K562 (cell line): ENCODE data around the gene PAQR7.

Experiments used
- EZH2 ChIP-seq: IDR thresholded peaks from 2 replicates; pipeline ENCODE4 v1.6.1; 2012; ENCODE audit warnings: low read depth, mild to moderate bottlenecking, inconsistent platforms, low read length, borderline replicate concordance
- TOE1 ChIP-seq, 2 experiments: fragments of 450-650 bp in 1 of 2; sonication (generic) in 1 of 2; formaldehyde crosslinking in 1 of 2; IDR thresholded peaks; 2 replicates each; pipeline versions ENCODE4 v1.7.1 to v1.8.0; 2016 to 2022; ENCODE audit warnings: borderline replicate concordance in 2 of 2, mild to moderate bottlenecking in 2 of 2, antibody characterized with exemption in 1 of 2, inconsistent platforms in 1 of 2, low read depth in 1 of 2, missing genetic modification reagents in 1 of 2, moderate library complexity in 1 of 2
- XRCC5 ChIP-seq: fragments of 200-400 bp; formaldehyde crosslinking; IDR thresholded peaks from 2 replicates; pipeline ENCODE4 v1.6.1; 2017; ENCODE audit warnings: low read depth, mild to moderate bottlenecking, low read length
- TF ChIP-seq, protein P1 (sequence below), 3 experiments: IDR thresholded peaks in 2 of 3; conservative IDR thresholded peaks in 1 of 3; 2 replicates each; pipeline ENCODE4 v1.5.1; 2011 to 2012; ENCODE audit warnings: low read length in 3 of 3, mild to moderate bottlenecking in 3 of 3, control low read depth in 2 of 3, improper control_type of control experiment in 1 of 3, inconsistent platforms in 1 of 3, low read depth in 1 of 3, mixed read lengths in 1 of 3, moderate library complexity in 1 of 3; ENCODE audit not compliant: insufficient read depth in 2 of 3

DNA sequence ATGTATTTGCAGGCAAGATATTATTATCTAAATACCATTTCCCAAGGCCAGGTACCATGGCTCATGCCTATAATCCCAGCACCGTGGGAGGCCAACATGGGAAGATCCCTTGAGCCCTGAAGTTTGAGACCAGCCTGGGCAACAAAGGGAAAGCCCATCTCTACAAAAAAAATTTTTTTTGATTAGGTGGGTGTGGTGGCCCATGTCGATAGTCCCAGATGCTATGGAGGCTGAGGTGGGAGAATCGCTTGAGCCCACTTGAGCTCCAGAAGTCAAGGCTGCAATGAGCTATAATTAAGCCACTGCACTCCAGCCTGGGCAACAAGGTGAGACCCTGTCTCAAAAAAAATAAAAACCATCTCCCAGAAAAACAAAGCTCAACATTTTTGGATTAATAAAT lies 28.5 kb upstream of the PAQR7 start:
- TF ChIP-seq EZH2 (no peak), XRCC5 (no peak), TOE1 (IDR thresholded peaks at IDR 0.05; ENCODE audit: borderline replicate concordance) (no peak), TOE1 (CRISPR knock-in tag; IDR thresholded peaks at IDR 0.05; ENCODE audit: borderline replicate concordance, low read depth) (no peak)
- TF ChIP-seq, protein P1, sequence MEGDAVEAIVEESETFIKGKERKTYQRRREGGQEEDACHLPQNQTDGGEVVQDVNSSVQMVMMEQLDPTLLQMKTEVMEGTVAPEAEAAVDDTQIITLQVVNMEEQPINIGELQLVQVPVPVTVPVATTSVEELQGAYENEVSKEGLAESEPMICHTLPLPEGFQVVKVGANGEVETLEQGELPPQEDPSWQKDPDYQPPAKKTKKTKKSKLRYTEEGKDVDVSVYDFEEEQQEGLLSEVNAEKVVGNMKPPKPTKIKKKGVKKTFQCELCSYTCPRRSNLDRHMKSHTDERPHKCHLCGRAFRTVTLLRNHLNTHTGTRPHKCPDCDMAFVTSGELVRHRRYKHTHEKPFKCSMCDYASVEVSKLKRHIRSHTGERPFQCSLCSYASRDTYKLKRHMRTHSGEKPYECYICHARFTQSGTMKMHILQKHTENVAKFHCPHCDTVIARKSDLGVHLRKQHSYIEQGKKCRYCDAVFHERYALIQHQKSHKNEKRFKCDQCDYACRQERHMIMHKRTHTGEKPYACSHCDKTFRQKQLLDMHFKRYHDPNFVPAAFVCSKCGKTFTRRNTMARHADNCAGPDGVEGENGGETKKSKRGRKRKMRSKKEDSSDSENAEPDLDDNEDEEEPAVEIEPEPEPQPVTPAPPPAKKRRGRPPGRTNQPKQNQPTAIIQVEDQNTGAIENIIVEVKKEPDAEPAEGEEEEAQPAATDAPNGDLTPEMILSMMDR (IDR thresholded peaks at IDR 0.05 in 2 of 3, conservative IDR thresholded peaks at IDR 0.05 in 1 of 3; ENCODE audit: insufficient read depth in 2 of 3, low read depth in 1 of 3, low read length in 3 of 3), result no peak
